Activated B cell treated with CpG ODN at 0.5 μM for 24 hours (primary cell): ENCODE data around the gene CAST. TPM values are rescaled to one million over a fixed set of nuclear protein-coding genes. Genes with fewer than 3 reads are reported as not detected.

Experiments used
- ATAC-seq: fragments of 200-7000 bp; cut with Tn5 transposase; one replicate; pipeline ENCODE4 v1.10.0; 2021; ENCODE audit warnings: low read depth, mild to moderate bottlenecking, moderate library complexity
- CTCF ChIA-PET: fragments of 350-600 bp; sonication (Branson Sonifier 250); formaldehyde crosslinking; loops from one replicate; lab custom pipeline; 2021; ENCODE audit warnings: antibody characterized with exemption; lab: Charles Lee
- POLR2A ChIA-PET: fragments of 350-600 bp; sonication (Branson Sonifier 250); formaldehyde crosslinking; loops from one replicate; lab custom pipeline; 2021; ENCODE audit warnings: antibody characterized with exemption; lab: Charles Lee
- DNase-seq: peaks from one replicate; pipeline ENCODE4 v3.0.0; 2022
- H3K27ac Mint-ChIP-seq: one replicate; pipeline ENCODE4 v1.8.0; 2020; ENCODE audit warnings: mixed read lengths
- H3K27me3 Mint-ChIP-seq: one replicate; pipeline ENCODE4 v1.8.0; 2021; ENCODE audit warnings: mixed read lengths
- H3K36me3 Mint-ChIP-seq: one replicate; pipeline ENCODE4 v1.8.0; 2021; ENCODE audit warnings: low read depth, mixed read lengths
- H3K4me1 Mint-ChIP-seq: one replicate; pipeline ENCODE4 v1.8.0; 2021; ENCODE audit warnings: mixed read lengths
- H3K4me3 Mint-ChIP-seq: one replicate; pipeline ENCODE4 v1.8.0; 2020; ENCODE audit warnings: mild to moderate bottlenecking, mixed read lengths
- H3K9me3 Mint-ChIP-seq: one replicate; pipeline ENCODE4 v1.8.0; 2020; ENCODE audit warnings: mixed read lengths
- intact Hi-C: fragments of 100-400 bp; cut with micrococcal nuclease; formaldehyde crosslinking; loops from one replicate; pipeline ENCODE4 v1.15.1; 2024
- total RNA-seq: library from RNA; stranded (reverse); gene quantifications from 2 replicates; pipeline ENCODE4 v1.2.3, GENCODE V29; 2022
- TF ChIP-seq, protein P1 (sequence below): fragments of 200-600 bp; IDR thresholded peaks from one replicate; pipeline ENCODE4 v1.8.0; 2022; ENCODE audit warnings: antibody characterized with exemption, mild to moderate bottlenecking

CAST gene
- total RNA-seq, 1 donor from 2014 or later: 211 TPM

DNA sequence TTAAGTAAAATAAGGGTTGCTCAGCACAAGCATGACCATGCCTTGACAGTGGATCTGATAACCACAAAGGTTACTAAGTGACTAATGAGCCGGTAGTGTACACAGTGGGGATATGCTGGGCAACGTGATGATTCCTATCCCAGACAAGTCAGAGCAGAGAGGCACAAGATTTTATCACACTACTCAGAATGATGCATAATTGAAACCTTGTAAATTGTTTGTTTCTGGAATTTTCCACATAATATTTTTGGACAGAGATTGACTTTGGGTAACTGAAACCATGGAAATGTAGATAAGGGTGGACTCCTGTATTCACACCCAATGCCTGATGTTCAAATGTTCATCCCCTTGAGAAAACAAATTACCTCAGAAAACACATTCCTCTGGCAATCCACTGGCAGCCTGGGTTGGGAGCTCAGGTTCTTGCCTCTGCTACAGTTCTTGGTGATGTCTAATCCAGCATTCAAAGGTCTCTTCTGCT is 161.8 kb downstream of the CAST start:
- H3K9me3 Mint-ChIP-seq: no peaks in the 10 kb centered on the region
- ATAC-seq (no peak), DNase-seq (no peak)
- no peaks in the 10 kb centered on the region for H3K4me1 Mint-ChIP-seq
- intact Hi-C loops: no loop called here
- H3K27ac Mint-ChIP-seq: no peak overlapping the region
- H3K4me3 Mint-ChIP-seq: no peak overlapping the region
- no peaks in the 10 kb centered on the region for H3K36me3 Mint-ChIP-seq
- H3K27me3 Mint-ChIP-seq: peaks cover 2% of the 10 kb centered on the region
- ChIA-PET CTCF (no interaction called here), POLR2A (interaction anchor here (1.4 kb wide), 1 partner anchor 16 kb away, joined by 4 read pairs; the partner anchor contains the start of gene ERAP1)
- TF ChIP-seq, protein P1, sequence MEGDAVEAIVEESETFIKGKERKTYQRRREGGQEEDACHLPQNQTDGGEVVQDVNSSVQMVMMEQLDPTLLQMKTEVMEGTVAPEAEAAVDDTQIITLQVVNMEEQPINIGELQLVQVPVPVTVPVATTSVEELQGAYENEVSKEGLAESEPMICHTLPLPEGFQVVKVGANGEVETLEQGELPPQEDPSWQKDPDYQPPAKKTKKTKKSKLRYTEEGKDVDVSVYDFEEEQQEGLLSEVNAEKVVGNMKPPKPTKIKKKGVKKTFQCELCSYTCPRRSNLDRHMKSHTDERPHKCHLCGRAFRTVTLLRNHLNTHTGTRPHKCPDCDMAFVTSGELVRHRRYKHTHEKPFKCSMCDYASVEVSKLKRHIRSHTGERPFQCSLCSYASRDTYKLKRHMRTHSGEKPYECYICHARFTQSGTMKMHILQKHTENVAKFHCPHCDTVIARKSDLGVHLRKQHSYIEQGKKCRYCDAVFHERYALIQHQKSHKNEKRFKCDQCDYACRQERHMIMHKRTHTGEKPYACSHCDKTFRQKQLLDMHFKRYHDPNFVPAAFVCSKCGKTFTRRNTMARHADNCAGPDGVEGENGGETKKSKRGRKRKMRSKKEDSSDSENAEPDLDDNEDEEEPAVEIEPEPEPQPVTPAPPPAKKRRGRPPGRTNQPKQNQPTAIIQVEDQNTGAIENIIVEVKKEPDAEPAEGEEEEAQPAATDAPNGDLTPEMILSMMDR: no peak

Other genes with a start within 250 kb of the CAST start
- gene PCSK1, start 229.1 kb upstream of the CAST start, total RNA-seq: not detected in 2 replicates
- 52.5 and 55.2 TPM in 2 replicates for gene ERAP1, start 145.6 kb downstream of the CAST start, total RNA-seq
- 63.1 and 80.9 TPM in 2 replicates for gene ERAP2, start 214.1 kb downstream of the CAST start, total RNA-seq